GM21619 (cell line): ENCODE data around the gene AEN.

Source experiments
- ATAC-seq: cut with Tn5 transposase; IDR thresholded peaks from one replicate; pipeline ENCODE4 v1.9.1; 2021; ENCODE audit not compliant: unreplicated experiment

The AEN gene

GRCh38 chr15:88613074-88613944, 7.8 kb upstream of the AEN start:
- no peak for ATAC-seq

GRCh38 chr15:88615303-88616107, 5.6 kb upstream of the AEN start:
- peak; percentile 71 for ATAC-seq

- ATAC-seq: no peak
Measured at GRCh38 chr15:88616240-88616639, 4.9 kb upstream of the AEN start.

- ATAC-seq: no peak
Measured at GRCh38 chr15:88617031-88617722, 4.0 kb upstream of the AEN start.

- ATAC-seq: no peak
Measured at GRCh38 chr15:88617790-88618189, 3.4 kb upstream of the AEN start.

GRCh38 chr15:88618686-88619085, 2.5 kb upstream of the AEN start:
- no peak for ATAC-seq

GRCh38 chr15:88619796-88620195, 1.3 kb upstream of the AEN start:
- ATAC-seq: no peak

GRCh38 chr15:88621789-88622604, 857 bp downstream of the AEN start:
- ATAC-seq: no peak

GRCh38 chr15:88622605-88622975, 1.4 kb downstream of the AEN start:
- ATAC-seq: no peak

- no peak for ATAC-seq
Measured at GRCh38 chr15:88623061-88623460, 1.9 kb downstream of the AEN start.

GRCh38 chr15:88623632-88624031, 2.5 kb downstream of the AEN start:
- no peak for ATAC-seq

- peak; percentile 35 for ATAC-seq
Measured at GRCh38 chr15:88624156-88624970, 3.2 kb downstream of the AEN start.

- ATAC-seq: no peak
Measured at GRCh38 chr15:88624971-88625490, 3.9 kb downstream of the AEN start.

- ATAC-seq: no peak
Measured at GRCh38 chr15:88625943-88626741, 5.0 kb downstream of the AEN start.

- ATAC-seq: no peak
Measured at GRCh38 chr15:88627463-88627862, 6.3 kb downstream of the AEN start.

GRCh38 chr15:88628018-88628654, 7.0 kb downstream of the AEN start:
- no peak for ATAC-seq

GRCh38 chr15:88629071-88629470, 7.9 kb downstream of the AEN start:
- no peak for ATAC-seq

- no peak for ATAC-seq
Measured at GRCh38 chr15:88630141-88630721, 9.1 kb downstream of the AEN start.
